Neural progenitor cell (in vitro differentiated cells): ENCODE data around the gene MGLL. TPM values are rescaled to one million over a fixed set of nuclear protein-coding genes. Genes with fewer than 3 reads are reported as not detected.
A peak's percentile ranks its signal among the peaks of the same experiment; 100 is the strongest.

Experiments
- DNase-seq: peaks from one replicate; pipeline ENCODE4 v3.0.0-alpha.2; 2016; ENCODE audit warnings: low spot score
- H2AFZ ChIP-seq: fragments of 200-600 bp; sonication (generic); replicated peaks from 2 replicates; pipeline ENCODE4 v1.6.1; 2016; ENCODE audit warnings: antibody characterized with exemption
- H3F3A ChIP-seq: fragments of 200-600 bp; sonication (generic); 2 replicates; pipeline ENCODE4 v1.6.1; 2016; ENCODE audit warnings: antibody characterized with exemption, low read depth
- H3K27ac ChIP-seq: fragments of 200-600 bp; sonication (generic); 2 replicates; pipeline ENCODE4 v1.5.1; 2016; ENCODE audit warnings: mild to moderate bottlenecking
- H3K27me3 ChIP-seq: fragments of 200-600 bp; sonication (generic); 2 replicates; pipeline ENCODE4 v1.6.1; 2016; ENCODE audit warnings: mild to moderate bottlenecking, moderate library complexity
- H3K36me3 ChIP-seq: fragments of 200-600 bp; sonication (generic); 2 replicates; pipeline ENCODE4 v1.5.1; 2016
- H3K4me1 ChIP-seq: fragments of 200-600 bp; sonication (generic); 2 replicates; pipeline ENCODE4 v1.6.1; 2016; ENCODE audit warnings: mixed run types
- H3K4me2 ChIP-seq: fragments of 200-600 bp; sonication (generic); 2 replicates; pipeline ENCODE4 v1.6.1; 2016
- H3K4me3 ChIP-seq: fragments of 200-600 bp; sonication (generic); 2 replicates; pipeline ENCODE4 v1.5.1; 2016
- H3K79me2 ChIP-seq: fragments of 200-600 bp; sonication (generic); 2 replicates; pipeline ENCODE4 v1.6.1; 2016; ENCODE audit warnings: low read depth
- H3K9ac ChIP-seq: fragments of 200-600 bp; sonication (generic); 2 replicates; pipeline ENCODE4 v1.6.1; 2016
- H3K9me3 ChIP-seq: fragments of 200-600 bp; sonication (generic); 2 replicates; pipeline ENCODE4 v1.5.1; 2016; ENCODE audit warnings: low read depth
- H4K20me1 ChIP-seq: fragments of 200-600 bp; sonication (generic); 2 replicates; pipeline ENCODE4 v1.6.1; 2016; ENCODE audit warnings: low read depth
- H3K27ac Mint-ChIP-seq: 3 replicates; pipeline ENCODE4 v1.8.0; 2021; ENCODE audit warnings: mixed read lengths
- H3K27me3 Mint-ChIP-seq: 2 replicates; pipeline ENCODE4 v1.8.0; 2022; ENCODE audit warnings: low read depth, mild to moderate bottlenecking, inconsistent platforms, moderate library complexity, mixed read lengths; ENCODE audit not compliant: insufficient read depth
- H3K36me3 Mint-ChIP-seq: 3 replicates; pipeline ENCODE4 v1.8.0; 2021; ENCODE audit warnings: mixed read lengths
- H3K4me1 Mint-ChIP-seq: 3 replicates; pipeline ENCODE4 v1.8.0; 2021; ENCODE audit warnings: mixed read lengths
- H3K4me3 Mint-ChIP-seq: 3 replicates; pipeline ENCODE4 v1.8.0; 2021; ENCODE audit warnings: mild to moderate bottlenecking, moderate library complexity, mixed read lengths
- H3K9me3 Mint-ChIP-seq: 3 replicates; pipeline ENCODE4 v1.8.0; 2020; ENCODE audit warnings: mixed read lengths
- EZH2 ChIP-seq: fragments of 200-600 bp; sonication (generic); IDR thresholded peaks from 2 replicates; pipeline ENCODE4 v1.6.1; 2017; ENCODE audit warnings: antibody characterized with exemption, mild to moderate bottlenecking, moderate library complexity
- EZH2phosphoT487 ChIP-seq: fragments of 200-600 bp; sonication (generic); IDR thresholded peaks from 2 replicates; pipeline ENCODE4 v1.6.1; 2017; ENCODE audit warnings: antibody characterized with exemption
- total RNA-seq: library from RNA; depleted of rRNA; stranded (reverse); fragments of >200 nt; gene quantifications from 2 replicates; pipeline ENCODE4 v1.2.3, GENCODE V29; 2015; ENCODE audit warnings: low replicate concordance
- TF ChIP-seq, protein P1 (sequence below): fragments of 200-600 bp; sonication (generic); IDR thresholded peaks from 2 replicates; pipeline ENCODE4 v1.5.1; 2017; ENCODE audit warnings: antibody characterized with exemption, mild to moderate bottlenecking

The MGLL gene
- 0.12 and 0.15 TPM in 2 replicates for total RNA-seq

- H3K27ac Mint-ChIP-seq = no peak within 1 kb of the TSS
- peak; percentile 49 for DNase-seq
- H3K27ac ChIP-seq = no peak within 1 kb of the TSS
- no peaks in the 10 kb centered on the region for H3F3A ChIP-seq
- H3K36me3 ChIP-seq = no peaks in the 10 kb centered on the region
- peak within 1 kb of the TSS; percentile 81 for H3K4me3 ChIP-seq
- H3K36me3 Mint-ChIP-seq = peaks cover 3% of the 10 kb centered on the region
- no peaks in the 10 kb centered on the region for H3K4me1 ChIP-seq
- H3K4me3 Mint-ChIP-seq = peak within 1 kb of the TSS; percentile 91
- H3K9ac ChIP-seq = no peak within 1 kb of the TSS
- H3K4me2 ChIP-seq = peak within 1 kb of the TSS; percentile 89
- H4K20me1 ChIP-seq = no peaks in the 10 kb centered on the region
- peaks cover 39% of the 10 kb centered on the region for H3K27me3 Mint-ChIP-seq
- TF ChIP-seq, protein P1, sequence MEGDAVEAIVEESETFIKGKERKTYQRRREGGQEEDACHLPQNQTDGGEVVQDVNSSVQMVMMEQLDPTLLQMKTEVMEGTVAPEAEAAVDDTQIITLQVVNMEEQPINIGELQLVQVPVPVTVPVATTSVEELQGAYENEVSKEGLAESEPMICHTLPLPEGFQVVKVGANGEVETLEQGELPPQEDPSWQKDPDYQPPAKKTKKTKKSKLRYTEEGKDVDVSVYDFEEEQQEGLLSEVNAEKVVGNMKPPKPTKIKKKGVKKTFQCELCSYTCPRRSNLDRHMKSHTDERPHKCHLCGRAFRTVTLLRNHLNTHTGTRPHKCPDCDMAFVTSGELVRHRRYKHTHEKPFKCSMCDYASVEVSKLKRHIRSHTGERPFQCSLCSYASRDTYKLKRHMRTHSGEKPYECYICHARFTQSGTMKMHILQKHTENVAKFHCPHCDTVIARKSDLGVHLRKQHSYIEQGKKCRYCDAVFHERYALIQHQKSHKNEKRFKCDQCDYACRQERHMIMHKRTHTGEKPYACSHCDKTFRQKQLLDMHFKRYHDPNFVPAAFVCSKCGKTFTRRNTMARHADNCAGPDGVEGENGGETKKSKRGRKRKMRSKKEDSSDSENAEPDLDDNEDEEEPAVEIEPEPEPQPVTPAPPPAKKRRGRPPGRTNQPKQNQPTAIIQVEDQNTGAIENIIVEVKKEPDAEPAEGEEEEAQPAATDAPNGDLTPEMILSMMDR = no peak
- TF ChIP-seq EZH2phosphoT487 (no peak), EZH2 (no peak)
- H2AFZ ChIP-seq = peak within 1 kb of the TSS; percentile 30
- peaks cover 3% of the 10 kb centered on the region for H3K9me3 Mint-ChIP-seq
- no peaks in the 10 kb centered on the region for H3K9me3 ChIP-seq
- peaks cover 14% of the 10 kb centered on the region for H3K4me1 Mint-ChIP-seq
- H3K79me2 ChIP-seq = no peaks in the 10 kb centered on the region
- peaks cover 64% of the 10 kb centered on the region for H3K27me3 ChIP-seq
Observed at GRCh38 chr3:127822041-127822681, at the start of gene MGLL. MGLL (minus strand) TSS chr3:127822515; CDS start chr3:127822318, 197 bp downstream.

- Histone ChIP-seq H3K27ac (no peak overlapping the region), H4K20me1 (no peaks in the 10 kb centered on the region), H3K4me1 (no peaks in the 10 kb centered on the region), H3K79me2 (no peaks in the 10 kb centered on the region), H3K9me3 (no peaks in the 10 kb centered on the region), H3K4me3 (no peak overlapping the region), H3K27me3 (no peaks in the 10 kb centered on the region), H3K4me2 (no peak overlapping the region), H3F3A (no peaks in the 10 kb centered on the region), H2AFZ (peak overlapping the region; percentile 18), H3K36me3 (no peaks in the 10 kb centered on the region), H3K9ac (no peak overlapping the region)
- no peaks in the 10 kb centered on the region for H3K4me1 Mint-ChIP-seq
- no peaks in the 10 kb centered on the region for H3K36me3 Mint-ChIP-seq
- no peak for DNase-seq
- TF ChIP-seq, protein P1 = no peak
- TF ChIP-seq EZH2 (no peak), EZH2phosphoT487 (no peak)
- H3K4me3 Mint-ChIP-seq = no peak overlapping the region
- H3K27me3 Mint-ChIP-seq = peaks cover 11% of the 10 kb centered on the region
- no peak overlapping the region for H3K27ac Mint-ChIP-seq
- H3K9me3 Mint-ChIP-seq = no peaks in the 10 kb centered on the region
Observed at GRCh38 chr3:127870156-127870555, 47.8 kb upstream of the MGLL start.

DNA sequence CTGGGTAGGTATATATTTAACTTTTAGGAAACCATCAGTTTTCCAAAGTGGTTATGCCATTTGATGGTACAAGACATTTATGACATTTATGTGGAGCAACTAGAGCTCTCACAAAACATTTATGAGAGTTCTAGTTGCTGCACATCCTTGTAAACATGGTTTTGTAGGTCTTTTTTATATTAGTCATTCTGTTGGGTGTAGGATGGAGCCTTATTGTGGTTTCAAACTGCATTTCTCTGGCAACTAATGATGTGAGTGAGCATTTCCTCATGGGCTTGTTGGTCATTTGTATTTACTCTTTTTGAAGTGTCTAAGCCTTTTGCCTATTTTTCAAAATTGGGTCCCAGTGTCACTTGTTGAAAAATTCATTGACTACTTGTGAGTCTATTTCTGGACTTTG lies 45.7 kb upstream of the MGLL start:
- Mint-ChIP-seq H3K4me1 (no peaks in the 10 kb centered on the region), H3K27me3 (peaks cover 3% of the 10 kb centered on the region), H3K4me3 (no peak overlapping the region), H3K27ac (no peak overlapping the region), H3K36me3 (no peaks in the 10 kb centered on the region), H3K9me3 (no peaks in the 10 kb centered on the region)
- Histone ChIP-seq H3K9me3 (no peaks in the 10 kb centered on the region), H3K79me2 (no peaks in the 10 kb centered on the region), H3K27ac (no peak overlapping the region), H3K36me3 (no peaks in the 10 kb centered on the region), H3K4me1 (no peaks in the 10 kb centered on the region), H3K9ac (no peak overlapping the region), H3K4me2 (no peak overlapping the region), H3F3A (no peaks in the 10 kb centered on the region), H4K20me1 (no peaks in the 10 kb centered on the region), H2AFZ (no peak overlapping the region), H3K4me3 (no peak overlapping the region), H3K27me3 (no peaks in the 10 kb centered on the region)
- TF ChIP-seq EZH2 (no peak), EZH2phosphoT487 (no peak)
- TF ChIP-seq, protein P1 = no peak
- no peak for DNase-seq
